WTC11 (cell line): ENCODE results near the gene CLIP1. TPM values are rescaled to one million over a fixed set of nuclear protein-coding genes. Genes with fewer than 3 reads are reported as not detected.
A peak's percentile ranks its signal among the peaks of the same experiment; 100 is the strongest.

Source experiments
- ATF1 ChIP-seq: sonication (generic); formaldehyde crosslinking; IDR thresholded peaks from 2 replicates; pipeline ENCODE4 v1.8.1; 2023; ENCODE audit warnings: mild to moderate bottlenecking, moderate library complexity, missing genetic modification reagents
- CBFB ChIP-seq: sonication (generic); formaldehyde crosslinking; IDR thresholded peaks from 2 replicates; pipeline ENCODE4 v1.8.1; 2022; ENCODE audit warnings: mild to moderate bottlenecking, low read depth, missing genetic modification reagents
- ESRRA ChIP-seq: sonication (generic); formaldehyde crosslinking; IDR thresholded peaks from 2 replicates; pipeline ENCODE4 v1.8.1; 2022; ENCODE audit warnings: mild to moderate bottlenecking, missing genetic modification reagents, borderline replicate concordance
- FOXP1 ChIP-seq: sonication (generic); formaldehyde crosslinking; IDR thresholded peaks from 2 replicates; pipeline ENCODE4 v1.8.0; 2022; ENCODE audit warnings: missing genetic modification reagents, mild to moderate bottlenecking, moderate library complexity, borderline replicate concordance
- GABPB1 ChIP-seq: sonication (generic); formaldehyde crosslinking; IDR thresholded peaks from 2 replicates; pipeline ENCODE4 v1.8.1; 2023; ENCODE audit warnings: mild to moderate bottlenecking, missing genetic modification reagents
- GRHL2 ChIP-seq: fragments of 250-450 bp; sonication (Bioruptor Pico); IDR thresholded peaks from 2 replicates; pipeline ENCODE4 v1.8.0; 2022; ENCODE audit warnings: mild to moderate bottlenecking, moderate library complexity; ENCODE audit not compliant: insufficient replicate concordance, severe bottlenecking
- GTF2I ChIP-seq: fragments of 250-450 bp; sonication (Bioruptor Pico); conservative IDR thresholded peaks from 2 replicates; pipeline ENCODE4 v1.4.0; 2021; ENCODE audit warnings: mild to moderate bottlenecking
- MXD4 ChIP-seq: fragments of 250-450 bp; sonication (Bioruptor Pico); IDR thresholded peaks from 2 replicates; pipeline ENCODE4 v1.8.0; 2021; ENCODE audit warnings: mild to moderate bottlenecking, moderate library complexity, borderline replicate concordance
- MYBL2 ChIP-seq: sonication (generic); formaldehyde crosslinking; IDR thresholded peaks from 2 replicates; pipeline ENCODE4 v1.8.1; 2023; ENCODE audit warnings: mild to moderate bottlenecking, moderate library complexity, missing genetic modification reagents
- NFATC4 ChIP-seq: fragments of 250-450 bp; sonication (Bioruptor Pico); IDR thresholded peaks from 2 replicates; pipeline ENCODE4 v1.9.0; 2021; ENCODE audit warnings: mild to moderate bottlenecking
- NFE2L1 ChIP-seq: sonication (generic); formaldehyde crosslinking; IDR thresholded peaks from 2 replicates; pipeline ENCODE4 v1.8.1; 2023; ENCODE audit warnings: missing genetic modification reagents
- NFYB ChIP-seq: sonication (generic); formaldehyde crosslinking; conservative IDR thresholded peaks from 2 replicates; pipeline ENCODE4 v1.8.0; 2022; ENCODE audit warnings: low read depth, missing genetic modification reagents
- NR3C1 ChIP-seq: sonication (generic); formaldehyde crosslinking; conservative IDR thresholded peaks from 2 replicates; pipeline ENCODE4 v1.8.1; 2023; ENCODE audit warnings: low read depth, mild to moderate bottlenecking, missing genetic modification reagents
- OVOL2 ChIP-seq: fragments of 250-450 bp; sonication (Bioruptor Pico); IDR thresholded peaks from 2 replicates; pipeline ENCODE4 v1.9.0; 2021; ENCODE audit warnings: mild to moderate bottlenecking, borderline replicate concordance
- PRRX2 ChIP-seq: fragments of 250-450 bp; sonication (Bioruptor Pico); IDR thresholded peaks from 2 replicates; pipeline ENCODE4 v1.8.0; 2021; ENCODE audit warnings: mild to moderate bottlenecking
- SP1 ChIP-seq: sonication (generic); formaldehyde crosslinking; conservative IDR thresholded peaks from 2 replicates; pipeline ENCODE4 v1.8.1; 2022; ENCODE audit warnings: missing genetic modification reagents
- ZNF121 ChIP-seq: sonication (generic); formaldehyde crosslinking; IDR thresholded peaks from 2 replicates; pipeline ENCODE4 v1.8.0; 2023; ENCODE audit warnings: missing genetic modification reagents
- ZNF317 ChIP-seq: sonication (generic); formaldehyde crosslinking; IDR thresholded peaks from 2 replicates; pipeline ENCODE4 v1.8.1; 2023; ENCODE audit warnings: low read depth, mild to moderate bottlenecking, moderate library complexity, missing genetic modification reagents, borderline replicate concordance
- ZNF396 ChIP-seq: fragments of 250-450 bp; sonication (Bioruptor Pico); IDR thresholded peaks from 2 replicates; pipeline ENCODE4 v1.8.0; 2021; ENCODE audit warnings: mild to moderate bottlenecking, moderate library complexity, borderline replicate concordance
- total RNA-seq: library from RNA; stranded (reverse); gene quantifications from 3 replicates; pipeline ENCODE4 v1.2.3, GENCODE V29; 2021
- TF ChIP-seq, protein P1 (sequence below): fragments of 250-450 bp; sonication (Bioruptor Pico); IDR thresholded peaks from 2 replicates; pipeline ENCODE4 v2.1.2; 2022; ENCODE audit warnings: mild to moderate bottlenecking, moderate library complexity
- TF ChIP-seq, protein P2 (sequence below): sonication (generic); formaldehyde crosslinking; IDR thresholded peaks from 2 replicates; pipeline ENCODE4 v1.8.1; 2023; ENCODE audit warnings: mild to moderate bottlenecking, missing genetic modification reagents
- TF ChIP-seq, protein P3 (sequence below): sonication (generic); formaldehyde crosslinking; IDR thresholded peaks from 2 replicates; pipeline ENCODE4 v1.8.1; 2023; ENCODE audit warnings: mild to moderate bottlenecking, missing genetic modification reagents, borderline replicate concordance
- TF ChIP-seq, protein P4 (sequence below): sonication (generic); formaldehyde crosslinking; IDR thresholded peaks from 2 replicates; pipeline ENCODE4 v1.8.0; 2022; ENCODE audit warnings: mild to moderate bottlenecking, missing genetic modification reagents
- TF ChIP-seq, protein P5 (sequence below): sonication (generic); formaldehyde crosslinking; IDR thresholded peaks from 2 replicates; pipeline ENCODE4 v1.8.0; 2022; ENCODE audit warnings: mild to moderate bottlenecking, missing genetic modification reagents
- TF ChIP-seq, protein P6 (sequence below): sonication (generic); formaldehyde crosslinking; IDR thresholded peaks from 2 replicates; pipeline ENCODE4 v1.8.1; 2023; ENCODE audit warnings: mild to moderate bottlenecking, missing genetic modification reagents, moderate library complexity
- TF ChIP-seq, protein P7 (sequence below): fragments of 250-450 bp; sonication (Bioruptor Pico); IDR thresholded peaks from 2 replicates; pipeline ENCODE4 v1.9.0; 2021; ENCODE audit warnings: mild to moderate bottlenecking, borderline replicate concordance

CLIP1 gene
- total RNA-seq, 1 experiment from 2014 or later, result 24.9 TPM

DNA sequence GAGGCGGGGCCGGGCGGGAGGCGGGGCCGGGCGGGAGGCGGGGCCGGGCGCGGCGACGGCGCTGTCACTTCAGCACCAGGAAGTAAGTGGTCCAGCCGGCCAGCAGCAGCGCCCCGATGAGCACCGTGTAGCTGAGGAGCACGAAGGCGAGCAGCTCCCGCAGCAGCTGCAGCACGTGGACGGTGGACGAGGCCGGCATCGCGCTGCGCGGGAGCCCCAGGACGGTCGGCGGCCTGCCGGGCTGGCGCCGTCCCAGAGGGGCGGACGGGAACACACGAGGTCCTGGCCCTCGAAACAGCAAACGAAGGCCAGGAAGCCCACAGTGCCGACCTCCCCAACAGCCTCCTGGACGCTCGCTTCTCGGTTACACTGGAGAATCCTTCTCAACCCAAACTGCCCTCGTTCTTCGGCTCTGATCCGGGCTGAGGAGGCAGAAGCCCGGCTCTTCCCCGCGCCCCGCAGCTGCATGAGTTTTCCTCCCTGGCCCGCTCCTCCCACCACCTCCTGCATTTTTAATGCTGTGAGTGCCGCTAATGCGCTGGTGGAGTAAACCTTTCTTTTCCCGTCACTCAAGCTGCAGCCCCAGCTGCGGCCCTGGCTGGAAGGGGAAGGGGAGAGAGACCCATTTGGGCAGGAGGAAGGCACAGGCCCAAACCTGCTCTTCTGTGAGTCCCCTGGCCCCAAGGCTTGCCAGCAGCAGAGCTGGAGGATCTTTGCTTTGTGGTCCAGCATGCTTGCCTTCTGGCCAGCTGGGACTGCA, 195.9 kb downstream of the CLIP1 start (continued):
- TF ChIP-seq, protein P1, sequence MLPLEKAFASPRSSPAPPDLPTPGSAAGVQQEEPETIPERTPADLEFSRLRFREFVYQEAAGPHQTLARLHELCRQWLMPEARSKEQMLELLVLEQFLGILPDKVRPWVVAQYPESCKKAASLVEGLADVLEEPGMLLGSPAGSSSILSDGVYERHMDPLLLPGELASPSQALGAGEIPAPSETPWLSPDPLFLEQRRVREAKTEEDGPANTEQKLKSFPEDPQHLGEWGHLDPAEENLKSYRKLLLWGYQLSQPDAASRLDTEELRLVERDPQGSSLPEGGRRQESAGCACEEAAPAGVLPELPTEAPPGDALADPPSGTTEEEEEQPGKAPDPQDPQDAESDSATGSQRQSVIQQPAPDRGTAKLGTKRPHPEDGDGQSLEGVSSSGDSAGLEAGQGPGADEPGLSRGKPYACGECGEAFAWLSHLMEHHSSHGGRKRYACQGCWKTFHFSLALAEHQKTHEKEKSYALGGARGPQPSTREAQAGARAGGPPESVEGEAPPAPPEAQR, result no peak
- TF ChIP-seq MYBL2 (CRISPR knock-in tag), result peak; percentile 97
- TF ChIP-seq NR3C1 (CRISPR knock-in tag), result no peak
- TF ChIP-seq ESRRA (CRISPR knock-in tag), result peak; percentile 97; the same call in 1 of the 2 replicates
- TF ChIP-seq ZNF317 (CRISPR knock-in tag), result peak; percentile 78
- no peak for TF ChIP-seq OVOL2 (CRISPR knock-in tag)
- TF ChIP-seq ATF1, result peak; percentile 97
- TF ChIP-seq, protein P2, sequence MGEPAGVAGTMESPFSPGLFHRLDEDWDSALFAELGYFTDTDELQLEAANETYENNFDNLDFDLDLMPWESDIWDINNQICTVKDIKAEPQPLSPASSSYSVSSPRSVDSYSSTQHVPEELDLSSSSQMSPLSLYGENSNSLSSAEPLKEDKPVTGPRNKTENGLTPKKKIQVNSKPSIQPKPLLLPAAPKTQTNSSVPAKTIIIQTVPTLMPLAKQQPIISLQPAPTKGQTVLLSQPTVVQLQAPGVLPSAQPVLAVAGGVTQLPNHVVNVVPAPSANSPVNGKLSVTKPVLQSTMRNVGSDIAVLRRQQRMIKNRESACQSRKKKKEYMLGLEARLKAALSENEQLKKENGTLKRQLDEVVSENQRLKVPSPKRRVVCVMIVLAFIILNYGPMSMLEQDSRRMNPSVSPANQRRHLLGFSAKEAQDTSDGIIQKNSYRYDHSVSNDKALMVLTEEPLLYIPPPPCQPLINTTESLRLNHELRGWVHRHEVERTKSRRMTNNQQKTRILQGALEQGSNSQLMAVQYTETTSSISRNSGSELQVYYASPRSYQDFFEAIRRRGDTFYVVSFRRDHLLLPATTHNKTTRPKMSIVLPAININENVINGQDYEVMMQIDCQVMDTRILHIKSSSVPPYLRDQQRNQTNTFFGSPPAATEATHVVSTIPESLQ (CRISPR knock-in tag), result no peak; the same call in 1 of the 2 replicates
- no peak for TF ChIP-seq NFATC4 (CRISPR knock-in tag)
- TF ChIP-seq, protein P3, sequence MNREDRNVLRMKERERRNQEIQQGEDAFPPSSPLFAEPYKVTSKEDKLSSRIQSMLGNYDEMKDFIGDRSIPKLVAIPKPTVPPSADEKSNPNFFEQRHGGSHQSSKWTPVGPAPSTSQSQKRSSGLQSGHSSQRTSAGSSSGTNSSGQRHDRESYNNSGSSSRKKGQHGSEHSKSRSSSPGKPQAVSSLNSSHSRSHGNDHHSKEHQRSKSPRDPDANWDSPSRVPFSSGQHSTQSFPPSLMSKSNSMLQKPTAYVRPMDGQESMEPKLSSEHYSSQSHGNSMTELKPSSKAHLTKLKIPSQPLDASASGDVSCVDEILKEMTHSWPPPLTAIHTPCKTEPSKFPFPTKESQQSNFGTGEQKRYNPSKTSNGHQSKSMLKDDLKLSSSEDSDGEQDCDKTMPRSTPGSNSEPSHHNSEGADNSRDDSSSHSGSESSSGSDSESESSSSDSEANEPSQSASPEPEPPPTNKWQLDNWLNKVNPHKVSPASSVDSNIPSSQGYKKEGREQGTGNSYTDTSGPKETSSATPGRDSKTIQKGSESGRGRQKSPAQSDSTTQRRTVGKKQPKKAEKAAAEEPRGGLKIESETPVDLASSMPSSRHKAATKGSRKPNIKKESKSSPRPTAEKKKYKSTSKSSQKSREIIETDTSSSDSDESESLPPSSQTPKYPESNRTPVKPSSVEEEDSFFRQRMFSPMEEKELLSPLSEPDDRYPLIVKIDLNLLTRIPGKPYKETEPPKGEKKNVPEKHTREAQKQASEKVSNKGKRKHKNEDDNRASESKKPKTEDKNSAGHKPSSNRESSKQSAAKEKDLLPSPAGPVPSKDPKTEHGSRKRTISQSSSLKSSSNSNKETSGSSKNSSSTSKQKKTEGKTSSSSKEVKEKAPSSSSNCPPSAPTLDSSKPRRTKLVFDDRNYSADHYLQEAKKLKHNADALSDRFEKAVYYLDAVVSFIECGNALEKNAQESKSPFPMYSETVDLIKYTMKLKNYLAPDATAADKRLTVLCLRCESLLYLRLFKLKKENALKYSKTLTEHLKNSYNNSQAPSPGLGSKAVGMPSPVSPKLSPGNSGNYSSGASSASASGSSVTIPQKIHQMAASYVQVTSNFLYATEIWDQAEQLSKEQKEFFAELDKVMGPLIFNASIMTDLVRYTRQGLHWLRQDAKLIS (CRISPR knock-in tag), result no peak; the same call in 1 of the 2 replicates
- TF ChIP-seq, protein P4, sequence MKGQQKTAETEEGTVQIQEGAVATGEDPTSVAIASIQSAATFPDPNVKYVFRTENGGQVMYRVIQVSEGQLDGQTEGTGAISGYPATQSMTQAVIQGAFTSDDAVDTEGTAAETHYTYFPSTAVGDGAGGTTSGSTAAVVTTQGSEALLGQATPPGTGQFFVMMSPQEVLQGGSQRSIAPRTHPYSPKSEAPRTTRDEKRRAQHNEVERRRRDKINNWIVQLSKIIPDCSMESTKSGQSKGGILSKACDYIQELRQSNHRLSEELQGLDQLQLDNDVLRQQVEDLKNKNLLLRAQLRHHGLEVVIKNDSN, result peak; percentile 87
- TF ChIP-seq PRRX2 (CRISPR knock-in tag), result no peak
- TF ChIP-seq, protein P5, sequence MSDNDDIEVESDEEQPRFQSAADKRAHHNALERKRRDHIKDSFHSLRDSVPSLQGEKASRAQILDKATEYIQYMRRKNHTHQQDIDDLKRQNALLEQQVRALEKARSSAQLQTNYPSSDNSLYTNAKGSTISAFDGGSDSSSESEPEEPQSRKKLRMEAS, result peak; percentile 99
- TF ChIP-seq GRHL2 (CRISPR knock-in tag), result no peak
- TF ChIP-seq GTF2I (CRISPR knock-in tag), result no peak
- peak; percentile 69; the same call in 1 of the 2 replicates for TF ChIP-seq ZNF121 (CRISPR knock-in tag)
- peak; percentile 58 for TF ChIP-seq NFYB (CRISPR knock-in tag)
- TF ChIP-seq FOXP1 (CRISPR knock-in tag), result peak; percentile 99
- TF ChIP-seq CBFB (CRISPR knock-in tag), result no peak
- no peak; the same call in 1 of the 2 replicates for TF ChIP-seq SP1 (CRISPR knock-in tag)
- TF ChIP-seq ZNF396, result no peak
- TF ChIP-seq GABPB1, result peak; percentile 47; the same call in 1 of the 2 replicates
- no peak for TF ChIP-seq MXD4
- TF ChIP-seq, protein P6, sequence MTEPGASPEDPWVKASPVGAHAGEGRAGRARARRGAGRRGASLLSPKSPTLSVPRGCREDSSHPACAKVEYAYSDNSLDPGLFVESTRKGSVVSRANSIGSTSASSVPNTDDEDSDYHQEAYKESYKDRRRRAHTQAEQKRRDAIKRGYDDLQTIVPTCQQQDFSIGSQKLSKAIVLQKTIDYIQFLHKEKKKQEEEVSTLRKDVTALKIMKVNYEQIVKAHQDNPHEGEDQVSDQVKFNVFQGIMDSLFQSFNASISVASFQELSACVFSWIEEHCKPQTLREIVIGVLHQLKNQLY, result peak; percentile 96
- TF ChIP-seq NFE2L1, result peak; percentile 98
- TF ChIP-seq, protein P7, sequence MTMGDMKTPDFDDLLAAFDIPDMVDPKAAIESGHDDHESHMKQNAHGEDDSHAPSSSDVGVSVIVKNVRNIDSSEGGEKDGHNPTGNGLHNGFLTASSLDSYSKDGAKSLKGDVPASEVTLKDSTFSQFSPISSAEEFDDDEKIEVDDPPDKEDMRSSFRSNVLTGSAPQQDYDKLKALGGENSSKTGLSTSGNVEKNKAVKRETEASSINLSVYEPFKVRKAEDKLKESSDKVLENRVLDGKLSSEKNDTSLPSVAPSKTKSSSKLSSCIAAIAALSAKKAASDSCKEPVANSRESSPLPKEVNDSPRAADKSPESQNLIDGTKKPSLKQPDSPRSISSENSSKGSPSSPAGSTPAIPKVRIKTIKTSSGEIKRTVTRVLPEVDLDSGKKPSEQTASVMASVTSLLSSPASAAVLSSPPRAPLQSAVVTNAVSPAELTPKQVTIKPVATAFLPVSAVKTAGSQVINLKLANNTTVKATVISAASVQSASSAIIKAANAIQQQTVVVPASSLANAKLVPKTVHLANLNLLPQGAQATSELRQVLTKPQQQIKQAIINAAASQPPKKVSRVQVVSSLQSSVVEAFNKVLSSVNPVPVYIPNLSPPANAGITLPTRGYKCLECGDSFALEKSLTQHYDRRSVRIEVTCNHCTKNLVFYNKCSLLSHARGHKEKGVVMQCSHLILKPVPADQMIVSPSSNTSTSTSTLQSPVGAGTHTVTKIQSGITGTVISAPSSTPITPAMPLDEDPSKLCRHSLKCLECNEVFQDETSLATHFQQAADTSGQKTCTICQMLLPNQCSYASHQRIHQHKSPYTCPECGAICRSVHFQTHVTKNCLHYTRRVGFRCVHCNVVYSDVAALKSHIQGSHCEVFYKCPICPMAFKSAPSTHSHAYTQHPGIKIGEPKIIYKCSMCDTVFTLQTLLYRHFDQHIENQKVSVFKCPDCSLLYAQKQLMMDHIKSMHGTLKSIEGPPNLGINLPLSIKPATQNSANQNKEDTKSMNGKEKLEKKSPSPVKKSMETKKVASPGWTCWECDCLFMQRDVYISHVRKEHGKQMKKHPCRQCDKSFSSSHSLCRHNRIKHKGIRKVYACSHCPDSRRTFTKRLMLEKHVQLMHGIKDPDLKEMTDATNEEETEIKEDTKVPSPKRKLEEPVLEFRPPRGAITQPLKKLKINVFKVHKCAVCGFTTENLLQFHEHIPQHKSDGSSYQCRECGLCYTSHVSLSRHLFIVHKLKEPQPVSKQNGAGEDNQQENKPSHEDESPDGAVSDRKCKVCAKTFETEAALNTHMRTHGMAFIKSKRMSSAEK (CRISPR knock-in tag), result no peak
